Choroid plexus epithelial cell (primary cell): ENCODE results near the gene FOXF1.

Source experiments
- DNase-seq: peaks from one replicate; pipeline ENCODE4 v3.0.0-alpha.2; 2010; ENCODE audit warnings: low read depth
- H3K4me3 ChIP-seq: 2 replicates; pipeline ENCODE4 v1.5.1; 2011; ENCODE audit warnings: low read depth, mild to moderate bottlenecking, control low read depth, low read length, moderate library complexity
- TF ChIP-seq, protein P1 (sequence below): conservative IDR thresholded peaks from 2 replicates; pipeline ENCODE4 v1.5.1; 2011; ENCODE audit warnings: low read depth, mild to moderate bottlenecking, control low read depth, inconsistent platforms, low read length, moderate library complexity

Gene FOXF1

DNA sequence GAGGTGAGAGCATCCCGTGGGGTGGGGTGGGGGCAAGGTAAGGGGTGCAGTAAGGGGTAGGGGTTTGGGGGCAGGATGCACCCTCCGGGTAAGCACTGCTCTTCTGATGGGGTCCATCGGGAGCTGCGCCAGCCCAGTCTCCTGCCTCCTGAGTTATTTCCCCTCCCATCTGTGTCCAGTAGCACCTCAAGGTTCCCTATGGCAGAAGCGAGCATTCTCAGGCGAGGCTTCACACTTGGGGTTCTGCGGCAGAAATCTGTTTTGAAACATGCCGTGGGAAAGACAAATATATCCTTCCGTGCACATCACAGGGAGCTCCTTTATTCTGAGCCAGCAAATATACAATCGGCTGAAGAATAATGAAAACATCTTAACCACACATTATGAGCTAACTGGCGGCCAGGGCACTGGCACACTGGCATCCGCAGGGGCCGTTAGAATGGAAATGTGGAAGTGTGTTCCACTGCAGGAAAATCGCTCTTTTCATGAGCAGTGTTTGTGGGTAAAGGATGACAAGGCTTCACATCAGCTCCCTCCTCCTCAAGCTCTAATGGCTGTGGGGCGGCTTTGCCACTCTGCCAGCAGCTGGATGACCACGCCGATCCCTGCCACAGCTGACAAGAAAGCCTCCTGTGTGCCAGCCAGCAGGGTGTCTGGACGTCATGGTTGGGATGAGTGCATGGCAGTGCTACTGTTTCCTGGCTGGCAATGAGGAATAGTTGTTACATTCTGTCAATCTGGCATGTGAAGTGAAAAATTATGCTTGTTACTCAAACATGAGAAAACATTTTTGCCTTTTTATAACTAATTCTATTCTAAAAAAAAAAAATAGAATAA is 24.7 kb downstream of the FOXF1 start:
- H3K4me3 ChIP-seq: no peak overlapping the region
- TF ChIP-seq, protein P1, sequence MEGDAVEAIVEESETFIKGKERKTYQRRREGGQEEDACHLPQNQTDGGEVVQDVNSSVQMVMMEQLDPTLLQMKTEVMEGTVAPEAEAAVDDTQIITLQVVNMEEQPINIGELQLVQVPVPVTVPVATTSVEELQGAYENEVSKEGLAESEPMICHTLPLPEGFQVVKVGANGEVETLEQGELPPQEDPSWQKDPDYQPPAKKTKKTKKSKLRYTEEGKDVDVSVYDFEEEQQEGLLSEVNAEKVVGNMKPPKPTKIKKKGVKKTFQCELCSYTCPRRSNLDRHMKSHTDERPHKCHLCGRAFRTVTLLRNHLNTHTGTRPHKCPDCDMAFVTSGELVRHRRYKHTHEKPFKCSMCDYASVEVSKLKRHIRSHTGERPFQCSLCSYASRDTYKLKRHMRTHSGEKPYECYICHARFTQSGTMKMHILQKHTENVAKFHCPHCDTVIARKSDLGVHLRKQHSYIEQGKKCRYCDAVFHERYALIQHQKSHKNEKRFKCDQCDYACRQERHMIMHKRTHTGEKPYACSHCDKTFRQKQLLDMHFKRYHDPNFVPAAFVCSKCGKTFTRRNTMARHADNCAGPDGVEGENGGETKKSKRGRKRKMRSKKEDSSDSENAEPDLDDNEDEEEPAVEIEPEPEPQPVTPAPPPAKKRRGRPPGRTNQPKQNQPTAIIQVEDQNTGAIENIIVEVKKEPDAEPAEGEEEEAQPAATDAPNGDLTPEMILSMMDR: no peak
- DNase-seq: no peak

DNA sequence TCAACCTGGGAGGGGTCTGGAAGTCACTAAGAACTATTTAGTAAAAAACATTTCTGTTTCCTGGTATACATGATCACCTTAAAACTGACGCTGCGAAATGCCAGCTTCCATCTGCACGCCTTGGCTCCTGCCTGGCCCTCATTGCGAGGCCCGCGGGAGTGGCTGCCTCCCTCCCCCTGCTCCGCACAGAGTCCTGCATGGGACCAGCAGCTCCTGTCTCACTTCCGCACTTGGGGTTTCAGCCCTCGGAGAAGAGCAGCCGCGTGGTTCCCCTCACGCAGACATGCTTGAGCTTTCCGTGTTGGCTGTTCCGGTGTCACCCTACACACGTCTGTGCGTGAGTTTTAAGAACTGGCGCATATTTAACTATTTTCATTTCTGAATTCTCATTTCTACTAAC is 26.3 kb downstream of the FOXF1 start:
- TF ChIP-seq, protein P1: no peak
- no peak for DNase-seq
- H3K4me3 ChIP-seq: no peak overlapping the region

DNA sequence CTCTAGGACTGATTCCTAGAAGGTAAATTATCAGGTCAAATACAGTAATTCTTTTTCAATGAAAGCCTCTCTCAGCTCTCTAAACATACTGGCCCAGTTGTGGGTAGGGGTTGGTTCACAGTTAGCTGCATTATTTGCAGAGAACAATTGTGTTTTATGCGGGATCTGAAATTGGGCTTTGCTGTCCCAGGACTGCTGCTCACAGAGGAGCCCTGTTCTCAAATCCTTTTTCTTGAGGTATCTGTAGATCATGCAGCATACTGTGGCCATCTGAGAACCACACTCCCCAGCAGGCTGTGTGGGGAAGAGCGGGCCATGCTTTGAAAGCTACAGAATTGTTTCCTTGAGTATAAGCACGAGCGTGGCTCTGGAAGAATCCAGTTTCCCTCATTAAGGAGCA is 27.2 kb downstream of the FOXF1 start:
- DNase-seq: no peak
- TF ChIP-seq, protein P1: no peak
- no peak overlapping the region for H3K4me3 ChIP-seq

DNA sequence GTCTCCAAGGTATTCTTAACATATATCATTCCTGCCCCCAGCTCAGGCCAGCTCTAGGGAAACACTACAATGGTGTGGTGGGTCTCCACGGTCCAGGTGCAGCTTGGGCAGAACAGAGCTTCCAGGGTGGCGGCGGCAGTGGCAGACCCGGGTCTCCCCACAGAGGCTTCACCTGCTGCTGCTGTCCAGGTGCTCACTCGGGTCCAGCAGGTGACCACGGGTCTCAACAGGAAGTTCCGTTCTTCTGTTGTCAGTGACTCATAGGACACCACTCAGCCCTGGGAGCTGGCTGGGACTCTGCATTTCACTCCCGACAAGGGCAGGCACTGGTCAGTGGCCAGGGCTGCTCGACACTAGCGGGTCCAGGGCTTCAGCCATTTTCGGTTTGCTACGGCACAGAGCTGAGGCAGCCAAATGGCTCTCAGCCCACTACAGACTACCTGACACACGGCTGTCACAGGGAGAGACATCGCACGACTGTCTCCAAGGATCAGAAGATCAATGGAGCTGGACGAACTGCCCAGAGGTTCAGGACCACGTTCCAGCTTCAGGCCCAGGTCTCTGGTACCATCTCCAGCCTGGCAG is 28.0 kb downstream of the FOXF1 start:
- TF ChIP-seq, protein P1: no peak
- DNase-seq: no peak
- no peak overlapping the region for H3K4me3 ChIP-seq

DNA sequence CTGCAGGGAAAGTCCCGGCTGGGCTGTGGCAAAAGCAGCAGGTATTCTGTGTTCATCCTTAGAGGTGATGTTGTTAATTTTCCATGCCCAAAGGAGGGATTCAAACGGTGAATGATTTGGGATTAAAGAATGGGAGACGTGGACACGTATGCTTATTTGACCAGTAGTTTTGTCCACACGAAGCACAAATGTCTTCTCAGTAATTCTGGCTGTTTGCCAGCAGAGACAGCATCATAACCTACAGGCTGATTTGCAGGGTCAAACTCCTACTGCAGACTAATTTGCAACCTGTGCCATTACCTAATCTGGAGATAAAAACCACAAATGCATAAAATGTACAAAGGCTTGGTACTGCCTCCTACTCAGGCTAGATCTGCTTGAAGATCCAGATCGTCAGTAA is 30.6 kb downstream of the FOXF1 start:
- no peak for DNase-seq
- no peak overlapping the region for H3K4me3 ChIP-seq
- TF ChIP-seq, protein P1: no peak

DNA sequence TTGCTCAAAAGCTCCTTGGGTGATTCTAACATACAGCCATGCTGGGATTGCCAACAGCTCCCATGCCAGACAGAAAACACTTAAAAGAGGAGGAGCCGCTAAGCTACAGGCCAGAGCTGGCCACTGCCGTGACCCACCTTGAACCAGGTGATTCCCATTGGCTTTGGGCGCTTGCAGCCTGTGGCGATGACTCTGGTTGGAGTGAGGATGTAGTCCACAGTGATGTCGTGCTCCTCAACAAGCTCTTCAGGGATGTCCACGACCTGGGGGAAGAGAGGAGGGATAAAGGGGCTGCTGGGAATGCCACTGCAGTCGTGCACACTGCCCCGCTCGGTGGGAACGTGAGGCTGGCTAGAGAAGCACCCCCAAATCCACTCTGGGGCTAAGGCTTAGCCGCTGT is 31.2 kb downstream of the FOXF1 start:
- no peak for DNase-seq
- H3K4me3 ChIP-seq: no peak overlapping the region
- TF ChIP-seq, protein P1: no peak
